Caco-2 (cell line): ENCODE measurements around the gene INPP5E. TPM values are rescaled to one million over a fixed set of nuclear protein-coding genes. Genes with fewer than 3 reads are reported as not detected.

ENCODE experiments used
- BruUV-seq: library from RNA; stranded (reverse); fragments of 400-500 nt; replicated peaks from 2 replicates; lab custom pipeline; 2021; lab: Mats Ljungman, UMichigan
- CTCF ChIA-PET: fragments of 300-600 bp; sonication (Branson Sonifier 250); formaldehyde crosslinking; loops from one replicate; lab custom pipeline; 2022; ENCODE audit warnings: antibody characterized with exemption; lab: Charles Lee
- POLR2A ChIA-PET: fragments of 300-600 bp; sonication (Branson Sonifier 250); formaldehyde crosslinking; loops from one replicate; lab custom pipeline; 2022; ENCODE audit warnings: antibody characterized with exemption; lab: Charles Lee
- DNase-seq, 2 experiments: peaks; one replicate each; pipeline versions ENCODE4 v3.0.0 to v3.0.0-alpha.2; 2020 to 2022
- H3K27me3 ChIP-seq: replicated peaks from 2 replicates; pipeline ENCODE4 v1.6.0; 2011; ENCODE audit warnings: low read length; ENCODE audit not compliant: control insufficient read depth, insufficient read depth
- H3K36me3 ChIP-seq: 2 replicates; pipeline ENCODE4 v1.5.1; 2011; ENCODE audit warnings: low read length; ENCODE audit not compliant: control insufficient read depth, insufficient read depth
- H3K4me1 ChIP-seq: fragments of 250-450 bp; sonication (Bioruptor Pico); 2 replicates; pipeline ENCODE4 v1.5.1; 2020; ENCODE audit warnings: mild to moderate bottlenecking
- H3K4me3 ChIP-seq: 2 replicates; pipeline ENCODE4 v1.5.1; 2011; ENCODE audit warnings: low read depth, mild to moderate bottlenecking, control low read depth, low read length
- H3K9me3 ChIP-seq: fragments of 250-450 bp; sonication (Bioruptor Pico); 2 replicates; pipeline ENCODE4 v1.5.1; 2020; ENCODE audit warnings: mild to moderate bottlenecking, moderate library complexity
- H3K27ac Mint-ChIP-seq: one replicate; pipeline ENCODE4 v1.8.0; 2022; ENCODE audit warnings: mixed read lengths; ENCODE audit not compliant: unreplicated experiment
- H3K27me3 Mint-ChIP-seq: one replicate; pipeline ENCODE4 v1.8.0; 2022; ENCODE audit warnings: mixed read lengths; ENCODE audit not compliant: insufficient read depth, unreplicated experiment
- H3K36me3 Mint-ChIP-seq: one replicate; pipeline ENCODE4 v1.8.0; 2022; ENCODE audit warnings: mild to moderate bottlenecking, mixed read lengths; ENCODE audit not compliant: insufficient read depth, unreplicated experiment
- H3K4me1 Mint-ChIP-seq: one replicate; pipeline ENCODE4 v1.8.0; 2022; ENCODE audit warnings: low read depth, mixed read lengths; ENCODE audit not compliant: unreplicated experiment
- H3K4me3 Mint-ChIP-seq: one replicate; pipeline ENCODE4 v1.8.0; 2022; ENCODE audit warnings: mild to moderate bottlenecking, moderate library complexity, mixed read lengths; ENCODE audit not compliant: unreplicated experiment
- H3K9me3 Mint-ChIP-seq: one replicate; pipeline ENCODE4 v1.8.0; 2022; ENCODE audit warnings: mixed read lengths; ENCODE audit not compliant: unreplicated experiment
- intact Hi-C: fragments of 100-400 bp; cut with micrococcal nuclease; formaldehyde crosslinking; loops from one replicate; pipeline ENCODE4 v1.10.0; 2022; ENCODE audit not compliant: unreplicated experiment
- total RNA-seq: library from RNA; stranded (reverse); gene quantifications from 2 replicates; pipeline ENCODE4 v1.2.3, GENCODE V29; 2022
- TF ChIP-seq, protein P1 (sequence below), 2 experiments: fragments of 200-600 bp in 1 of 2; IDR thresholded peaks; 1 replicate in 1 of 2; 2 replicates in 1 of 2; pipeline versions ENCODE4 v1.5.1 to v1.8.0; 2011 to 2022; ENCODE audit warnings: antibody characterized with exemption in 1 of 2, control low read depth in 1 of 2, inconsistent platforms in 1 of 2, low read depth in 1 of 2, low read length in 1 of 2, mild to moderate bottlenecking in 1 of 2, moderate library complexity in 1 of 2; ENCODE audit not compliant: insufficient read depth in 1 of 2, severe bottlenecking in 1 of 2, unreplicated experiment in 1 of 2

Gene INPP5E
- total RNA-seq, 1 experiment from 2014 or later = 18.6 TPM

DNA sequence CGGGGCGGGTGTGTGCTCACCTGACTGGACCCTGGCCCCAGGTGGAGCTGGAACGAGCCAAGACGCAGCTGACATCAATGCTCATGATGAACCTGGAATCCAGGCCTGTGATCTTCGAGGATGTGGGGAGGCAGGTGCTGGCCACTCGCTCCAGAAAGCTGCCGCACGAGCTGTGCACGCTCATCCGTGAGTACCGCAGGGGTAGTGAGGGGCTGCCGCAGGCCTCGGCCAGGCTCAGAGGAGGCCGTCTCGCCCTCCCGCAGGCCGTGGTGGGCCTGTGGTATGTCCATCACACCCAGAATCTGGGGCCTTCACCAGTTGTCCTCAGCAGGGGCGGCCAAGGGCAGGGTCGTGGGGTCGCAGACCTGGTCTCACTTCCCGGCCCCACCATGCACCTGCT lies 17.9 kb downstream of the INPP5E start:
- Histone ChIP-seq H3K9me3 (no peaks in the 10 kb centered on the region), H3K4me1 (no peaks in the 10 kb centered on the region), H3K27me3 (no peaks in the 10 kb centered on the region), H3K4me3 (no peak overlapping the region), H3K36me3 (peaks cover 3% of the 10 kb centered on the region; the same call in 1 of the 2 replicates)
- ChIA-PET CTCF (no interaction called here), POLR2A (no interaction called here)
- Mint-ChIP-seq H3K27ac (no peak overlapping the region), H3K27me3 (no peaks in the 10 kb centered on the region), H3K4me1 (no peaks in the 10 kb centered on the region), H3K9me3 (no peaks in the 10 kb centered on the region), H3K36me3 (peaks cover 91% of the 10 kb centered on the region), H3K4me3 (no peak overlapping the region)
- TF ChIP-seq, protein P1, sequence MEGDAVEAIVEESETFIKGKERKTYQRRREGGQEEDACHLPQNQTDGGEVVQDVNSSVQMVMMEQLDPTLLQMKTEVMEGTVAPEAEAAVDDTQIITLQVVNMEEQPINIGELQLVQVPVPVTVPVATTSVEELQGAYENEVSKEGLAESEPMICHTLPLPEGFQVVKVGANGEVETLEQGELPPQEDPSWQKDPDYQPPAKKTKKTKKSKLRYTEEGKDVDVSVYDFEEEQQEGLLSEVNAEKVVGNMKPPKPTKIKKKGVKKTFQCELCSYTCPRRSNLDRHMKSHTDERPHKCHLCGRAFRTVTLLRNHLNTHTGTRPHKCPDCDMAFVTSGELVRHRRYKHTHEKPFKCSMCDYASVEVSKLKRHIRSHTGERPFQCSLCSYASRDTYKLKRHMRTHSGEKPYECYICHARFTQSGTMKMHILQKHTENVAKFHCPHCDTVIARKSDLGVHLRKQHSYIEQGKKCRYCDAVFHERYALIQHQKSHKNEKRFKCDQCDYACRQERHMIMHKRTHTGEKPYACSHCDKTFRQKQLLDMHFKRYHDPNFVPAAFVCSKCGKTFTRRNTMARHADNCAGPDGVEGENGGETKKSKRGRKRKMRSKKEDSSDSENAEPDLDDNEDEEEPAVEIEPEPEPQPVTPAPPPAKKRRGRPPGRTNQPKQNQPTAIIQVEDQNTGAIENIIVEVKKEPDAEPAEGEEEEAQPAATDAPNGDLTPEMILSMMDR (IDR thresholded peaks at IDR 0.05; ENCODE audit: insufficient read depth in 1 of 2, low read depth in 1 of 2, low read length in 1 of 2, severe bottlenecking in 1 of 2, unreplicated experiment in 1 of 2) = no peak
- no peak for DNase-seq
- intact Hi-C loops = no loop called here
- BruUV-seq = no TSS peak

DNA sequence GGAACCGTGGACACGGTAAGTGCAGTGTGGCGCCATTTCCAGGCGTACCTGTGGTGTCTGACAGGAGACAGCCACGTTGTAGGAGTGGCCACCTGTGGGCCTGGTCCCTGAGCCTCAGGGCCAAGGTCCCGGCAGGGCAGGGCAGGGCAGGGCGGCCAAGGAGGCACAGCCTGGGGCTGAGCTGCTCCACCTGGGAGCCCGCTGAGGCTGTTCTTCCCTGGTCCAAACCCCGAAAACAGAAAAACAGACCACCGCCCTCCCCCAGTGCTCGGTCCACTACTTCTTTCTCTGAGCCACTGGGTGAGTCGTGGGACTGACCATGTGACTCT lies 20.6 kb downstream of the INPP5E start:
- POLR2A ChIA-PET = interaction anchor here (0.6 kb wide), 1 partner anchor 429 kb away, joined by 3 read pairs; no protein-coding TSS in a partner anchor
- no peak overlapping the region for H3K4me3 Mint-ChIP-seq
- CTCF ChIA-PET = interaction anchor here (0.6 kb wide), 1 partner anchor 35 kb away, joined by 7 read pairs; no protein-coding TSS in a partner anchor

DNA sequence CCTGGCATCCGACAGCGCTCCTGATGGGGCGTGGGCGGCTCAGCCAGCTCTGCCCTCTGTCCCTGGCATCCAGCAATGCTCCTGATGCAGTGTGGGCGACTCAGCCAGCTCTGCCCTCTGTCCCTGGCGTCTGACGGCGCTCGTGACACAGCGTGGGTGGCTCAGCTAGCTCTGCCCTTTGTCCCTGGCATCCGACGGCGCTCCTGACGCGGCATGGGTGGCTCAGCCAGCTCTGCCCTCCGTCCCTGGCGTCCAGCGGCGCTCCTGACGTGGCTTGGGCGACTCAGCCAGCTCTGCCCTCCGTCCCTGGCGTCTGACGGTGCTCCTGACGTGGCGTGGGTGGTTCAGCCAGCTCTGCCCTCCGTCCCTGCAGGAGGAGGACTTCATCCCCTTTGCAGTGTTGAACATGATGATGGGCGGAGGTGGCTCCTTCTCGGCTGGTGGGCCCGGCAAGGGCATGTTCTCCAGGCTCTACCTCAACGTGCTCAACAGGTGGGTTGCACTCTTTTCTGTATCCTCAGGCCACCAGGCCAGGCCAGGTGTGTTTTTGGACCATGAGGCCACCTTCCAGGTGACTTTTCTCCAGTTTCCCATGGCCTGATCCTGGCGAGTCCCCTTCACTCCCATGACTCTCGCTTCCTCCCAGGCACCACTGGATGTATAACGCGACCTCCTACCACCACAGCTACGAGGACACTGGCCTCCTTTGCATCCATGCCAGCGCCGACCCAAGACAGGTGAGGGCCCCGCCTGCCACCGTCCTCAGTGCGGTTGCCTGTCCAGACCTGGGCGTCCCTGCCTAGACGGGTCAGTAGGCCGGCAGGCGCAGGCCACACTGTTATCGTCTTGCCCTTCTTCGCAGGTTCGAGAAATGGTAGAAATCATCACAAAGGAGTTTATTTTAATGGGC lies 21.2 kb downstream of the INPP5E start:
- peaks cover 92% of the 10 kb centered on the region for H3K36me3 Mint-ChIP-seq
- ChIA-PET POLR2A (no interaction called here), CTCF (interaction anchor here (0.6 kb wide), 1 partner anchor 35 kb away, joined by 7 read pairs; no protein-coding TSS in a partner anchor)
- H3K4me3 Mint-ChIP-seq = no peak overlapping the region
- Histone ChIP-seq H3K4me3 (no peak overlapping the region), H3K9me3 (no peaks in the 10 kb centered on the region), H3K36me3 (peaks cover 6% of the 10 kb centered on the region), H3K4me1 (no peaks in the 10 kb centered on the region), H3K27me3 (no peaks in the 10 kb centered on the region)
- TF ChIP-seq, protein P1 (IDR thresholded peaks at IDR 0.05; ENCODE audit: insufficient read depth in 1 of 2, low read depth in 1 of 2, low read length in 1 of 2, severe bottlenecking in 1 of 2, unreplicated experiment in 1 of 2) = no peak
- intact Hi-C loops = no loop called here
- BruUV-seq = no TSS peak
- H3K9me3 Mint-ChIP-seq = no peaks in the 10 kb centered on the region
- DNase-seq = no peak
- H3K27ac Mint-ChIP-seq = no peak overlapping the region
- H3K4me1 Mint-ChIP-seq = no peaks in the 10 kb centered on the region
- H3K27me3 Mint-ChIP-seq = no peaks in the 10 kb centered on the region

More for the DNA sequence above, 20.6 kb downstream of the INPP5E start:
- Mint-ChIP-seq H3K27ac (no peak overlapping the region), H3K4me1 (no peaks in the 10 kb centered on the region), H3K36me3 (peaks cover 92% of the 10 kb centered on the region), H3K9me3 (no peaks in the 10 kb centered on the region), H3K27me3 (no peaks in the 10 kb centered on the region)
- Histone ChIP-seq H3K36me3 (peaks cover 4% of the 10 kb centered on the region), H3K9me3 (no peaks in the 10 kb centered on the region), H3K4me1 (no peaks in the 10 kb centered on the region), H3K4me3 (no peak overlapping the region), H3K27me3 (no peaks in the 10 kb centered on the region)
- TF ChIP-seq, protein P1 (IDR thresholded peaks at IDR 0.05; ENCODE audit: insufficient read depth in 1 of 2, low read depth in 1 of 2, low read length in 1 of 2, severe bottlenecking in 1 of 2, unreplicated experiment in 1 of 2) = no peak
- intact Hi-C loops = no loop called here
- DNase-seq = no peak
- no TSS peak for BruUV-seq
